Epithelial cell of proximal tubule (primary cell): Measurements from ENCODE around the gene CD83. TPM values are rescaled to one million over a fixed set of nuclear protein-coding genes. Genes with fewer than 3 reads are reported as not detected.

Experiments
- DNase-seq: peaks from one replicate; pipeline ENCODE4 v3.0.0-alpha.2; 2011; ENCODE audit warnings: low read depth
- H3K4me3 ChIP-seq: 2 replicates; pipeline ENCODE4 v1.5.1; 2011; ENCODE audit warnings: low read depth, mild to moderate bottlenecking, low read length
- CTCF ChIP-seq: conservative IDR thresholded peaks from 2 replicates; pipeline ENCODE4 v1.5.1; 2012; ENCODE audit warnings: low read depth, mild to moderate bottlenecking, low read length
- total RNA-seq: library from RNA; depleted of rRNA; stranded (reverse); fragments of >200 nt; gene quantifications from 2 replicates; pipeline ENCODE4 v1.2.3, GENCODE V29; 2015

Gene CD83
- total RNA-seq, 1 donor from 2014 or later: 3.7 TPM

- no peak for DNase-seq
- H3K4me3 ChIP-seq: peak overlapping the region; percentile 52
- no peak for TF ChIP-seq CTCF
Measured at GRCh38 chr6:14075095-14075503, 42.5 kb upstream of the CD83 start.

GRCh38 chr6:14077193-14077867, 40.2 kb upstream of the CD83 start:
- no peak for TF ChIP-seq CTCF
- DNase-seq: no peak
- no peak overlapping the region for H3K4me3 ChIP-seq

- no peak overlapping the region for H3K4me3 ChIP-seq
- no peak for TF ChIP-seq CTCF
- no peak for DNase-seq
Measured at GRCh38 chr6:14079433-14079832, 38.1 kb upstream of the CD83 start.

GRCh38 chr6:14079971-14080370, 37.6 kb upstream of the CD83 start:
- TF ChIP-seq CTCF: no peak
- no peak overlapping the region for H3K4me3 ChIP-seq
- DNase-seq: no peak

- H3K4me3 ChIP-seq: no peak overlapping the region
- DNase-seq: no peak
- no peak for TF ChIP-seq CTCF
Measured at GRCh38 chr6:14081126-14081525, 36.4 kb upstream of the CD83 start.

GRCh38 chr6:14082771-14083170, 34.8 kb upstream of the CD83 start:
- TF ChIP-seq CTCF: no peak
- H3K4me3 ChIP-seq: no peak overlapping the region
- DNase-seq: no peak

- TF ChIP-seq CTCF: no peak
- no peak for DNase-seq
- H3K4me3 ChIP-seq: no peak overlapping the region
Measured at GRCh38 chr6:14083262-14083661, 34.3 kb upstream of the CD83 start.
